Activated T-cell treated with anti-CD3 and anti-CD28 coated beads for 48 hours (primary cell): ENCODE data around the gene THAP8.
A peak's percentile ranks its signal among the peaks of the same experiment; 100 is the strongest.

Experiments
- DNase-seq: peaks from one replicate; pipeline ENCODE4 v3.0.0-alpha.2; 2020; ENCODE audit warnings: low read depth

Gene THAP8

GRCh38 chr19:36030264-36031148 lies 23.6 kb downstream of the THAP8 start:
- DNase-seq, result no peak

GRCh38 chr19:36028313-36029041 lies 25.6 kb downstream of the THAP8 start:
- no peak for DNase-seq

DNA sequence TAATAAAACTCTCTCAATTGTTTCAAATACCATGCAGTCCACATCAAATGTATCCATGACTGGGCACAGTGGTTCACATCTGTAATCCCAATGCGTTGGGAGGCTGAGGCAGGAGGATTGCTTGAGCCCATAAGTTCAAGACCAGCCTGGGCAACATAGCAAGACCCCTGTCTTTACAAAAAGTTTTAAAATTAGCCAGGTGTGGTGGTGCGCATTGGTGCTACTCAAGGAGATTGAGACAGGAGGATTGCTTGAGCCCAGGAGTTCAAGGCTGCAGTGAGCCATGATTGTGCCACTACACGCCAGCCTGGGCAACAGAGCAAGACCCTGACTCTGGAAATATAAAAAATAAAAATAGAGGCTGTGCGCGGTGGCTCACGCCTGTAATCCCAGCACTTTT lies 26.4 kb downstream of the THAP8 start:
- DNase-seq, result no peak

- no peak for DNase-seq
These were observed 27.8 kb downstream of the THAP8 start for GRCh38 chr19:36026091-36026876.

- no peak for DNase-seq
These were observed 28.5 kb downstream of the THAP8 start for GRCh38 chr19:36025541-36025940.

DNA sequence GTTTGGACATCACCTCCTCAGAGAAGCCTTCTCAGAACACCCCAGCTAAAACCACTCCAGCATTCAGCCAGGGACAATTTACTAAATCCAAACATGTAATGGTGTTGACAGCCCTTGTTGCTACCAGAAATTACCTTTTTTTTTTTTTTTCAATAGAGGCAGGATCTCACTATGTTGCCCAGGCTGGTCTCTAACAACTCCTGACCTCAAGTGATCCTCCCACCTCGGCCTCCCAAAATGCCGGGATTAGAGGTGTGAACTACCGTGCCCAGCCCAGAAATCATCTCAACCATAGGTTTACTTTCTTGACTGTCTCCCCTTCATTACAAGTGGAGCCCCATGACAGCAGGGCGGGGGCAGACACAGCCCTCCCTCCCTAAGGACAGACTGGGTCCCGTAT lies 30.7 kb downstream of the THAP8 start:
- no peak for DNase-seq

DNA sequence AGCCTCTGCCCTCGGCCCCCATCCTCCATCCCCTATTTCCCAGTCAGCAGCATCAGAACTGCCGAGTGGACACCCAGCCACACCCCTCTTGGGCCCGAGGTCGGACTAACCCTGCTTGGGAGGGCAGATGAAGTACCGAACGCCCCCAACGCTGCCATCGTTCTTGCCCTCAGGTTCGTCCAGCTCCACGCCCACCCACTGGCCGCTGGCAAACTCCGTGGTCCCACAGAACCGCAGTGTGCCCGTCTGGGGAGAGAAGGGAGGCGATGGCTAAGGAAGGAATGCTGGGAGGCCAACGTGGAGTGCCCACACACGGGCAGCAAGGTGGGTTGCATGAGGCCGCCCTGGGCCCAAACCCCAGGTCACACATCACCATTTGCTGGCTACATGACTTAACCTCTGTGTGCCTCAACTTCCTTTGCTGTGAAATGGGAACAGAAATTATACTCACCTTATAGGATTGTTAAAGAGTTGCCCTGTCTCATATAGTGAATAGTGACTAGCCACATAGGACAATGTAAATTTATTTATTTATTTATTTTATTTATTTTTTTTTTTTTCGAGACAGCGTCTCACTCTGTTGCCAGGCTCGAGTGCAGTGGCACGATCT lies 34.9 kb downstream of the THAP8 start:
- DNase-seq, result no peak

DNA sequence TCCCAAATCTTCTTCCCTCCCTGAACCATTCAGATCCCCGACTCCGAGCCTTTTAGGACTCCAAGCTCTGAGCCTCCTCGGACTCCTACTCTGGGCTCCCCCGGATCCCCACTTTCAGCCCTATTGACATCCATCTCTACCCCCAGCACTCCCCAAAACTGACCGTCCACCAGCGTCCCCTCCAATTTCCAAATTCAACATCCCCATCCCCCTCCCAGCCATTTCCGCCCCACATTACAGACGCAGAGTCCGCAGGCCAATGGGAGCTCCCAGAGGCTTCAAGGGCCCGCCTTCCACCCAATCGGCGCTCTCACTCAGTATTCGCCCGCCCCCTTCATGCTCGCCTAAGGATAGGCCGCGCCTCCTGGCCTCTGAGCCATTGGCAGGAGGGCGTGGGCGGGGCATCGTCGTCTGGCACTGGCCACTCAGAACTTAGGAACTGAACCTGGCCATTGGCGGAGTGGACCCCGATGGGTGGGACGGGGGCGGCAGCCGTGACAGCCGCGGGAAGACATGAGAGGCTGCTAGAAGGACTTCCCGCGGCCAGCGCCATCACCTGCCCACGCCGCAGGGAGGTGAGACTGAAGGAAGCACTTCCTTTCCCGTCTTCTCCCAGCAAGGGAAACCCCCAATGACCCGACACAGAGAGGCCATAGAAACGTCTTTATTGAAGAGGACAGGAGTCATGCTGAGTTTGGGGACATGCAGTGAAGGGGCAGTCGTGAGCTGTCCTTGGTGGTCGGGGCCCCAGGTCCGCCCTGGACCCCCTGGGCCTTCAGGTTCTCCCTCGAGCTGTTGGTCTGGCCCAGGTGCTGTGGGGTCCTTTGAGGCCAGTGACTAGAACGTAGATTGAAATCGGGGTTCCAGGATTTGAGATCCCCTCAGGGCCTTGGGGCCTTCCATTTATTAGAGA lies 39.8 kb downstream of the THAP8 start, which contains the start of gene ALKBH6:
Gene ALKBH6 (minus strand): TSS at position 202 of the 913 bp plus-strand sequence. CDS start 816 bp downstream, outside the sequence.
- DNase-seq, result peak; percentile 100

DNA sequence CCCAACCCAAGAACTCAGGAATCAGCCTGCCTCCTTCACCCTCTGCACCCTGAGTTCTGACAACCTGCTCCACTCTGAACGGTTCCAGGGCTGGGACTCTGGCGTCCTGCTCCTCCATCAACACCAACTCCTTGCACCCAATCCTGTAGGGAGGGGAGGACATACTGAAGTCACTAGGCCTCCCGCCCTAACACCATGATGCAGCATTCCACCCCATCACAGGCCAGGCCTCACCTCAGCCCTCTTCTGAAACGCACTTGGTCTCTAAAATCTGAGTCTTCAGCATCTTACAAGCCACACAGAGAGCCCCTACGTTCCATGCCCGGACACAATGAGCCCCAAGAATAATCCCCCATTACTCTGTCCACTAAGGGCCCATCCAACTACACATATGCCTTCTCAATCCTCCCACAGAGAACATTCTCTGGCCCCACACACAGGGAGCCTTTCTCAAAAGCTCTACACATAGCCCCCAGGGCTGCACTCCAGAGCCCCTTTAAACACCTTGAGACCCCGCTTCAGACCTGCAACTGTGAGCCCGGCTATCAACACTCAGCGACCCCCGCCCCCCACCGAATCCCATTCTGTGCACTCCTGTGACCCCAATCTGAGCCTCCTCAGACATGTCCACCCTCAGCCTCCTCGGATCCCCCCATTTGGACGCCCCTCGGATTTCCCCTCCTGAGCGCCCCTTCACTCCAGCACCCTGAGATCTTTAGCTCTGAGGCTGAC lies 40.6 kb downstream of the THAP8 start:
- no peak for DNase-seq

DNA sequence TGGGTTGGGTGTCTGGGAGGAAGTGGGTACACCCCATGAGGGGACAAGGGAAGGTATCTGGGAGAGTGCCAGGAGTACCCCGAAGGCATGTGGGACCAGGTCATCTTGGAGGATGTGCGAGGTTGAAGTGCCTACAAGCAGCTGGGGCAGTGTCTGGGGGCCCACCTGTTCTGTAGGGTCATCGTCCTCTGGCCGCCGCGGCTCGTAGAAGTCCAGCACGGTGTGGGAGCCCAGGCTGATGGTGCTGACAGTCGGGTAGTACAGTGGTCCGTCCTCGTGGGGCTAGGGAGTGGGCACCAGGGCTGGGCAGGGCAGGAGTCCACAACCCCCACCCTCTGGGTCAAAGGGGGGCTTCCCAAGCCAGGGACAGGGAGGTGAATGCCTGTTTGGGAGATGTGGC lies 43.7 kb downstream of the THAP8 start:
- DNase-seq, result no peak

DNA sequence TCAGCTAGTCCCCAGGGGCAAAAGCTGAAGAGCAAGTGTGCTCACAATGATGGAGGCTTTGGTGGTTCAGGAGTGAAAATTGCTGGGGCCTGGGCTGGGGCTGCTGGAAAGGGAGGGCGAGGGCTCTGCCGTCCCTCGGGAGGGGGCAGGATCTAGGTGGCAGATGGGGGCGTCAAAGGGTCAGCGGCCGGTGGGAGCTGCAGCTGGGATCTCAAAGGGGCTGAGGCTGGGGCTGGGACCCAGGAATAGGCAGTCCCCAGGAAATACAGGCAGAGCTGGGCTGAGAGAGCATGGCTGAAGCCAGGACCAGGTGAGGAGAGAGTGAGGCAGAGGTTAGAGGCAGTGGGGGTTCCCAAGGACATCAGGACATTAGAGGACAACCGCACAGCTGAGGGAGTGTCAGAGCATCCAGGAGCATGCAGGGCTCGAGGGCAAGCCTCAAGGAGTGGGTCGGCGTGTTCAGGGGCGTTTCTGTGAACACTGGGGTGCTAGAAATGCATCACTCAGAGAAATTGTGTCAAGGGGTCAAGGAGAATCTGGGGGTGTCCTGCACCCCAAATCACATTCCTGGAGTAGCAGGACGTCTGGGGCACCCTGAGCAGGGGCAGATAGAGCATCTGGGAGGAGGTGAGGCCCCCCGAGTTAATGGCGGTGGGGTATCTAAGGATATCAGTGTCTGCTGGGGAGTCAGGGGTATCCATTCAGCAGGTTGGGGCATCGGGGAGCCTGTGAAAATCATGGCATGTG lies 44.3 kb downstream of the THAP8 start:
- DNase-seq, result no peak

DNA sequence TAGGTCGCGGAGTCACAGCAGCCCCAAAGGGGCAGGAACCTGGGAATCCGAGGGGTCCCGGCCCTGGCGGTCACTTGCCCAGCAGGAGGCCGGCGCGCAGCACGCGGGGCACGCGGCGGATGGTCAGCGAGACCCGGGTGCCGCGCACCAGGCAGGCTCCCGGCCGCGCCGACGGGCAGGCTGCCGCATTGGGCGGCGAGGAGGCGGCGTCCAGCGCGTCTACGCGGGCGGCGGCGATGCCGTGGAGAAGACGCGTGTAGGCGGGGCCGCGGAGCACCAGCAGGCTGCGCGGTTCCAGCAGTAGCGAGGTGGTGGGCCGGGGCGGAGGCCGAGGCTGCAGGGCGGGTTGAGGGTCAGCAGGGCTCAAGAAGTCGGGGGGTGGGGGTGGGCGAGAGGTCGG lies 44.9 kb downstream of the THAP8 start:
- DNase-seq, result peak; percentile 59

DNA sequence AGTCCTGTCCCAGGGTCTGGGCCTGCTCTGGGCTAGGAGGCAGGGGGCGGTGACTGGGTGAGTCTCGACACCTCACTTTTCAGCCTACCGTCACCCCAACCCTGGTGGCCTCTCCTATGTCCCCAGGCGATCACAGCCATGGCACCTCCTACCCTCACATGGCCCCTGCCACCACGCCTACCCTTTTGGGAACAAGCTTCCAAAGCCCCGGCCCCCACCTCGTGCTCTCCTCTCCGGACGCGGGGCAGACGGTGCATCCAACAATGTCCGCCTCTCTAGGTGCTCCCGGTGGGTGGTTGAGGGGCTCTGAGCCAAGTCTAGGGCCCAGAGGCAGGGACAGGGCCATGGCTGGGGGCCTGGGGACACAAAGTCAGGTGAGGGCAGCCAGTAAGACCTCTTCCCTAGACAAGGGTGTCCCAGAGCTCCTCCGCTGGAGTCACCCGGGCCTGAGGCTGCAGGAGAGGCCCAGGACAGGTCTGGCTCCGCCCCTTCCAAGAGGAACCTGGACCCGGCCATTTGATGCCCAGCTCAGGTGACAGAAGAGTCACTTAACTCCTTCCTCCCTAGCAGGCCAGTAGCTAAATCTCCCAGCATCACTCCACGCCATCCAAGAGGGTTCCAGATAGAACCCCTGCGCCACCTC lies 45.6 kb downstream of the THAP8 start, which contains the start of gene SYNE4:
Gene SYNE4 (minus strand): TSS at position 478 of the 643 bp plus-strand sequence. CDS start 132 bp downstream, at position 346.
- DNase-seq, result no peak

- DNase-seq, result no peak
These were observed 47.1 kb downstream of the THAP8 start for GRCh38 chr19:36006955-36007354.

- DNase-seq, result no peak
These were observed 50.8 kb downstream of the THAP8 start for GRCh38 chr19:36003284-36003683.

DNA sequence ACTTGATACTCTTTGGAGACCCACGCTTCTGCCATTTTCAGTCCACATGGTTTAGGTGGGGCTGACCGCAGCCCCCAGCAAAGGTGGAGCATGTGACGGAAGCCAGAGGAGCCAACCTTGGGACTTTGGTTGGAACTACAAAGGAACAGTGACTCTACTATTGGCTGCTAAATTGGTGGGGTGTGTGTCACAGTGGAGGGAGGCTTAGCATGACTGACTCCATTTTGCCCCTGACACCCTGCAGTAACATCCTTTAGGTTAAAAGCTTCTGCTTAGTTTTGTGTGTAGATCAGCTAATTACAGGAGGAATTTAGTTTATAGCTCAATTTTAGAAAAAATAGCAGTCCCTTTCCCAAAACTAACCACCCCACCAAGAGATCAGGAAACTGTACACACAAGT lies 52.5 kb downstream of the THAP8 start:
- DNase-seq, result no peak

- no peak for DNase-seq
These were observed 57.3 kb downstream of the THAP8 start for GRCh38 chr19:35996777-35997176.

- DNase-seq, result peak; percentile 94
These were observed 58.8 kb downstream of the THAP8 start, which contains the start of gene SDHAF1 for GRCh38 chr19:35995048-35995993. SDHAF1 (plus strand) TSS chr19:35995188; CDS start chr19:35995275, 87 bp downstream.
